ENCODE data around the gene SYT6.

- TF ChIP-seq CTCF (conservative IDR thresholded peaks at IDR 0.05) = peak; percentile 82
- TF ChIP-seq EZH2 (IDR thresholded peaks at IDR 0.05; ENCODE audit: low read depth) = no peak
Observed at GRCh38 chr1:114093624-114094362, 59.9 kb downstream of the SYT6 start.
